ENCODE results near the gene PAF1. TPM values are rescaled to one million over a fixed set of nuclear protein-coding genes. Genes with fewer than 3 reads are reported as not detected.

PAF1 gene
- total and polyA plus RNA-seq, 2 donors (not counting 3 experiments of a cell fraction or from before 2014, with no cell fraction given): 55.1 to 90.8 TPM

GRCh38 chr19:39355253-39355652 is 35.7 kb downstream of the PAF1 start:
- Histone ChIP-seq H3K4me3 (replicated peaks in 1 of 3; ENCODE audit: insufficient read depth in 1 of 3, low read depth in 1 of 3, low read length in 3 of 3) (no peak overlapping the region), H2AFZ (ENCODE audit: low read depth, low read length) (no peak overlapping the region), H3K9me3 (replicated peaks; ENCODE audit: control insufficient read depth, insufficient read depth, low read length) (no peaks in the 10 kb centered on the region), H3K9ac (replicated peaks; ENCODE audit: extremely low read depth, insufficient read depth, low read length) (no peak overlapping the region), H4K20me1 (replicated peaks; ENCODE audit: control insufficient read depth, extremely low read depth, insufficient read depth, low read length) (no peaks in the 10 kb centered on the region), H3K36me3 (ENCODE audit: control insufficient read depth in 2 of 2, extremely low read depth in 1 of 2, insufficient read depth in 2 of 2, low read length in 2 of 2) (peaks cover 27 to 37% of the 10 kb centered on the region in 2 experiments), H3K4me1 (ENCODE audit: control insufficient read depth, extremely low read depth, insufficient read depth, low read length) (no peaks in the 10 kb centered on the region), H3K79me2 (ENCODE audit: control insufficient read depth, insufficient read depth, low read length) (peaks cover 3% of the 10 kb centered on the region), H3K27me3 (ENCODE audit: control insufficient read depth in 2 of 2, insufficient read depth in 2 of 2, low read length in 2 of 2) (no peaks in the 10 kb centered on the region), H3K27ac (ENCODE audit: insufficient read depth, low read depth, low read length) (no peak overlapping the region), H3K4me2 (ENCODE audit: insufficient read depth, low read length) (no peak overlapping the region), H3K9me1 (replicated peaks; ENCODE audit: control insufficient read depth, extremely low read depth, insufficient read depth, low read length) (no peaks in the 10 kb centered on the region)
- ChIA-PET CTCF (no interaction called here), POLR2A (no interaction called here)
- intact Hi-C loops (cut with micrococcal nuclease) (no loop called here), dilution Hi-C loops (cut with MboI; ENCODE audit: extremely low pct_ligation_motif_present, low sequenced_read_pairs) (no loop called here)
- FAIRE-seq (no peak), DNase-seq (ENCODE audit: low read depth, low spot score) (no peak)
- no peak for TF ChIP-seq POLR2AphosphoS5 (IDR thresholded peaks at IDR 0.05; ENCODE audit: insufficient read depth, low read depth, low read length)
- TF ChIP-seq EZH2 (IDR thresholded peaks at IDR 0.05; ENCODE audit: borderline replicate concordance, low read depth, low read length, severe bottlenecking): no peak
- no peak for TF ChIP-seq CTCF (IDR thresholded peaks at IDR 0.05; ENCODE audit: extremely low read depth in 1 of 2, insufficient read depth in 1 of 2, low read depth in 1 of 2, low read length in 2 of 2)
- no peak for TF ChIP-seq MYC (IDR thresholded peaks at IDR 0.05; ENCODE audit: low read depth, low read length)
- no peak for TF ChIP-seq JUN (IDR thresholded peaks at IDR 0.05; ENCODE audit: borderline replicate concordance, insufficient read depth, insufficient read length, low read depth)
- TF ChIP-seq FOS (IDR thresholded peaks at IDR 0.05; ENCODE audit: borderline replicate concordance, insufficient read depth, low read length): no peak
- no peak for TF ChIP-seq GATA2 (IDR thresholded peaks at IDR 0.05; ENCODE audit: insufficient read depth, insufficient read length, low read depth, low read length)
- TF ChIP-seq POLR2A (IDR thresholded peaks at IDR 0.05; ENCODE audit: low read depth, low read length): no peak
- TF ChIP-seq MAX (IDR thresholded peaks at IDR 0.05; ENCODE audit: insufficient read depth, insufficient read length): no peak
- BruUV-seq (replicated peaks): no TSS peak

All from endothelial cell of umbilical vein (primary cell).